HG02571 (cell line): ENCODE results near the gene CACNA1B.
"Not testable (repeated sequence)": the region's sequence is repeated elsewhere in the genome, so short reads cannot be mapped to it uniquely, and the experiment has no call there.

ENCODE experiments used
- ATAC-seq: cut with Tn5 transposase; IDR thresholded peaks from one replicate; pipeline ENCODE4 v1.9.1; 2021; ENCODE audit warnings: mild to moderate bottlenecking, moderate library complexity; ENCODE audit not compliant: unreplicated experiment

Gene CACNA1B

DNA sequence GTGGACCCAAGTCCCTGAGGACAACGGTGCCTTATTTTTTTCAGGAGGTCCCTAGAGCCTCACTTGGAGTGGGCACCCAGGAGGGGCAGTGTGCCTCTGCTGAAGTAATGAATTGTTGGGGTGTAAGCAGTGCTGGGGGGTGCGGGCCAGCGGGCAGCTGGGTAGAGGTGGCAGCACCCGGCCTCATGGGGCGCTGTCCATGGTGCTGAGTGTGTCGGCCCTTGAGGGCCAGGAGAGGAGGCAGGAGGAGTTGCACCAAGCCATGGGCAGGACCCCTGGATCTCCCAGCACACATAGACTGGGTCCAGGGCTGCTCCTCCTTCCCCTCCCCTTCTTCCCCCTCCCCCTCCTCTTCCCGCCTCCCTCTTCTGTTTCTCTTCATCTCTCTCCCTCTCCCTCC is 7.0 kb downstream of the CACNA1B start:
- not testable (repeated sequence) for ATAC-seq

- ATAC-seq, result not testable (repeated sequence)
Measured at GRCh38 chr9:137885121-137885520, 7.5 kb downstream of the CACNA1B start.

DNA sequence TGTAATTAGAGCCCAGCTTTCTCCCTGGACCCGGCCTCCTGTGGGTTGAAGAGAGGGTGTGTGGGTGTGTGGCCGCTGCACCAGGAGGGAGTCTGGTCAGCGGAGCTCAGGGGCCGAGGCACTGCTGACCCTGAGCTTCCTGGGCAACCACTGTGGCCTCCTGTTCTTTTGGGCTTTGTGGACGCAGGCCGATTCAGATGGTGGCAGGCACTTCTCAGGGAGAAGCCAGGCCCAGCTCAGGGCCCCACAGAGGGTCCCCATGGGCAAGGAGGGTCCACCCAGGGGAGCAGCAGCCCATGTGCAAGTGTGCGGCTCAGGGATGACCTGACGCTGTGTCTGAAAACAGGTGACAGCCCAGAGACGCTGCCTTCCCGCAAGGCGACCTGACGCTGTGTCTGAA is 11.0 kb downstream of the CACNA1B start:
- not testable (repeated sequence) for ATAC-seq

GRCh38 chr9:137889966-137890365 is 12.4 kb downstream of the CACNA1B start:
- ATAC-seq, result not testable (repeated sequence)

GRCh38 chr9:137890768-137891587 is 13.4 kb downstream of the CACNA1B start:
- not testable (repeated sequence) for ATAC-seq

- ATAC-seq, result no peak
Measured at GRCh38 chr9:137891588-137892423, 14.2 kb downstream of the CACNA1B start.

GRCh38 chr9:137892424-137893191 is 15.0 kb downstream of the CACNA1B start:
- no peak for ATAC-seq

DNA sequence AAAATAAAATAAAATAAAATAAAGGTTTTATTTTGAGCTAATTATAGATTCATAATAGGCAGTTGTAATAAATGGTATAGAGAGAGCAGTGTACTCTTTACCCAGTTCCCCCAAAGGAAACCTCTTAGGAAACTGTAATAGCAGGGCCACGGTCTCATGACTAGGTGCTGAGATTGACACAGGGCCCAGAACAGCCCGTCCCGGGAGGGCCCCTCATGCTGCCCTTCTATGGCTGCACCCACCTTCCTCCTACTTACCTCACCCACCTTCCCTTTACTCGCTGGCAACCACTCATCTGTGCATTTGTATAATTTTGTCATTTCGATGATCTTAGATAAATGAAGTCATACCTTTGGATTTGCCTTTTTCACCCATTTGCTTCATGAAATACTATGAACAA is 16.1 kb downstream of the CACNA1B start:
- no peak for ATAC-seq

DNA sequence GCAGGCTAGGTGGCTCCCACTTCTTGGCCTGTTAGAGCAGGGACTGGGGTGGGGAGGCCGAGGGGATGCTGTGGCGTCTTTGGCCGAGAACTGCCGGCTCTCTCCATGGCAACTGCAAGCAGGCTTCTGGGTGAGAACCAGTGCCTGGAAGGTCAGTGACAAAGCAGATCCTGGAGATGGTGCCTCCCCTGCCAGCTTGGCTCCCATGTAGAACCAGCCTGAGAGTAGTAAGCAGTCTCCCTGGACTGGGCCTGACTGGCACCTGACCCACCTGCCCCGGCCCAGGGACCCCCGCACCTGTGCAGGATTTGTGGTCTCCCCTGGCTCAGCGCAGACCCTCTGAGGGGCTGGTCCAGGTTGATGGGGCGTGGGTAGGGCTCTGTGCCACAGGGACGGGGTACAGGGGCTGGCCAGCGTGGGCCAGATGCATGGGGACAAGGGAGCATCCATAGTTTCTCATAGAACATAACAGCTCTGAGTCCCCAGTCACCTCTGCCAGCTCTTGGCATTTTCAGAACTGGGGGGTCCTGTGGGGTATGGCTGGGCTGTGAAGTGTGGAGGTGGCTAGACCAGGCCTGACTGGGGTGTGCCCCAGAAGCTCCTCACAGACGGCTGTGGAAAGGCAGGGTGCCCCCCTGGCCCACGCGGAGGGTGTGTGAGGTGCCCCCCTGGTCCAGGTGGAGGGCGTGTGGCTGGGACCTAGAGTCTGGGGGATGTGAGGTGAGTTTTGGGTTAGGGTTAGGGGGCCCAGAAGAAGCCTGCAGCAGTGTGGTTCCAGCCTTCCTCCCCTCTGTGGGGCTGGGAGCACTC is 22.2 kb downstream of the CACNA1B start:
- no peak for ATAC-seq

DNA sequence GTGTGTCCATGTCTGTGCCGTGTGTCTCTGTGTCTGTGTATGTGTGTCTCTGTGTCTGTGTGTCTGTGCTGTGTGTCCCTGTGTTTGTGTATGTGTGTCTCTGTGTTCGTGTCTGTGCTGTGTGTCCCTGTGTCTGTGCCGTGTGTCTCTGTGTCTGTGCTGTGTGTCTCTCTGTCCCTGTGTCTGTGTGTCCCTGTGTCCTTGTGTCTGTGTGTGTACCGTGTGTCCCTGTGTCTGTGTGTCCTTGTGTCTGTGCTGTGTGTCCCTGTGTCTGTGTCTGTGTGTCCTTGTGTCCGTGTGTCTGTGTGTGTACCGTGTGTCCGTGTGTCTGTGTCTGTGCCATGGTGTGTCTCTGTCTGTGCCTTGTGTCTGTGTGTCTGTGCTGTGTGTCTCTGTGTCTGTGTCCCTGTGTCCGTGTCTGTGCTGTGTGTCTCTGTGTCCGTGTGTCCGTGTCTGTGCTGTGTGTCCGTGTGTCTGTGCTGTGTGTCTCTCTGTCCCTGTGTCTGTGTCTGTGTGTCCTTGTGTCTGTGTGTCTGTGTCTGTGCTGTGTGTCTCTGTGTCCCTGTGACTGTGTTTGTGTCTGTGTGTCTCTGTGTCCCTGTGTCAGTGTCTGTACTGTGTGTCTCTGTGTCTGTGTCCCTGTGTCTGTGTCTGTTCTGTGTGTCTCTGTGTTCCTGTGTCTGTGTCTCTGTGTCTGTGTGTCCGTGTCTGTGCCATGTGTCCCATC is 23.2 kb downstream of the CACNA1B start:
- no peak for ATAC-seq

DNA sequence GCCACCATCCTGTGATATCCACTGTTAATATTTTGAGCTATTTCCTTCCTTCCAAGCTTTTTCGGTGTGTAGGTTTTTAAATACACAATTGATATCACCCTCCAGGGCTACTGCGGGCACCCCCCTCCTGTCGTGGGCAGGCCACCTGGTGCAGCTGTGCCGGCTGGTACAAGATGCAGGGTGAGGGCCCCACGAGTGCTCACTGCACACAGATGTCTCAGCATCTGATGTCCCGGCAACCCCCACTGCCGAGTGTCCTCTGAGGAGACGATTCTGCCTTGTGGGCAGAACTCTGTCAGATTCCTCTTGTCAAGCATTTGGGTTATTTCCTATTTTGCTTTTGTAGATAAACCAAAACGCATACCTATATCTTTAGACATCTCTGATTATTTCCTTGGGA is 25.1 kb downstream of the CACNA1B start:
- ATAC-seq, result no peak

GRCh38 chr9:137905740-137906139 is 28.2 kb downstream of the CACNA1B start:
- ATAC-seq, result no peak

- ATAC-seq, result no peak
Measured at GRCh38 chr9:137907776-137908175, 30.2 kb downstream of the CACNA1B start.

GRCh38 chr9:137912671-137913070 is 35.1 kb downstream of the CACNA1B start:
- no peak for ATAC-seq

DNA sequence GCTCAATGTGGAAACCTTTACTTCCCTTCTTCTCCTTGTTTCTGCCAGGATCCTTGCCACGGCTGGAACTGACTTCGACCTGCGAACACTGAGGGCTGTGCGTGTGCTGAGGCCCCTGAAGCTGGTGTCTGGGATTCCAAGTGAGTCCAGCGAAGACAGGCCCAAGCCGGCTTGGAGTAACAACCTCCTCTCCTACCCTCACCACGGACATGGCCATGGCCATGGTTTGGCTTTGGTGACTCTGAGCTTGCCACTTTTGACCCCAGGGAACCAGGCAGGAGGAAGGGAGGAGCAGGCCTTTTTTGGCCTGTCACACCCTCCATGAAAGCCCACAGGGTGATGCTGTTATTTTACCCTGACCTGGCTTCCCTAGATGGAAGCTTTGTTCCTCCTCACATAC is 35.5 kb downstream of the CACNA1B start:
- no peak for ATAC-seq

- ATAC-seq, result no peak
Measured at GRCh38 chr9:137913771-137914767, 36.5 kb downstream of the CACNA1B start.

- no peak for ATAC-seq
Measured at GRCh38 chr9:137916540-137916939, 39.0 kb downstream of the CACNA1B start.

DNA sequence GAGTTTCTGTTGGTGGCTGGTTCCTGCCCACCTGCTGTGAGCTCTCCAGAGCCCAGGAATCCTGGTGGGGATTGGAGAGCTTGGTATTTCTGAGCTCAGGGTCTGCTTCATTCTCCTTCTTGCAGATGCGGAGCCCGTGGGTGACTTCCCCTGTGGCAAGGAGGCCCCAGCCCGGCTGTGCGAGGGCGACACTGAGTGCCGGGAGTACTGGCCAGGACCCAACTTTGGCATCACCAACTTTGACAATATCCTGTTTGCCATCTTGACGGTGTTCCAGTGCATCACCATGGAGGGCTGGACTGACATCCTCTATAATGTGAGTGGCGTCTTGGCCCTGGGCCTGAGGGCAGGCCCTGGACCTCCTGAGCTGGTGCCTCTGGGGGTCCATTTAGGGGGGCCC is 39.5 kb downstream of the CACNA1B start:
- no peak for ATAC-seq

GRCh38 chr9:137917795-137918194 is 40.2 kb downstream of the CACNA1B start:
- ATAC-seq, result no peak
